HepG2 (cell line): ENCODE results near the gene EMILIN1. TPM values are rescaled to one million over a fixed set of nuclear protein-coding genes. Genes with fewer than 3 reads are reported as not detected.

Source experiments
- ARNT2 ChIP-seq: sonication (generic); formaldehyde crosslinking; IDR thresholded peaks from 2 replicates; pipeline ENCODE4 v1.8.0; 2022; ENCODE audit warnings: mild to moderate bottlenecking, low read depth, missing genetic modification reagents, moderate library complexity
- ASH2L ChIP-seq: fragments of 300-600, 200-600 bp; sonication (generic); IDR thresholded peaks from 2 replicates; pipeline ENCODE4 v1.7.0; 2017; ENCODE audit warnings: low read depth, mild to moderate bottlenecking, moderate library complexity, mixed read lengths, low read length; ENCODE audit not compliant: insufficient read length
- HNRNPUL1 ChIP-seq: fragments of 200-400 bp; formaldehyde crosslinking; IDR thresholded peaks from 2 replicates; pipeline ENCODE4 v1.6.1; 2017; ENCODE audit warnings: low read depth, mild to moderate bottlenecking, low read length, moderate library complexity
- HOXA9 ChIP-seq: sonication (generic); formaldehyde crosslinking; IDR thresholded peaks from 2 replicates; pipeline ENCODE4 v1.8.1; 2022; ENCODE audit warnings: missing genetic modification reagents, mild to moderate bottlenecking, moderate library complexity, borderline replicate concordance
- KDM1A ChIP-seq: IDR thresholded peaks from 2 replicates; pipeline ENCODE4 v1.6.1; 2016; ENCODE audit warnings: missing compliant biosample characterization
- MXD3 ChIP-seq: IDR thresholded peaks from 2 replicates; pipeline ENCODE4 v1.6.1; 2016; ENCODE audit warnings: mild to moderate bottlenecking, missing biosample characterization, missing genetic modification reagents
- MYNN ChIP-seq: sonication (generic); formaldehyde crosslinking; IDR thresholded peaks from 2 replicates; pipeline ENCODE4 v1.4.0; 2020; ENCODE audit warnings: mild to moderate bottlenecking, low read depth, missing genetic modification reagents
- NCOA5 ChIP-seq: sonication (generic); formaldehyde crosslinking; IDR thresholded peaks from 2 replicates; pipeline ENCODE4 v1.4.0; 2020; ENCODE audit warnings: missing genetic modification reagents
- RNF2 ChIP-seq: fragments of 450-650 bp; conservative IDR thresholded peaks from 2 replicates; pipeline ENCODE4 v1.6.1; 2016; ENCODE audit warnings: low read depth
- STAT5B ChIP-seq: sonication (generic); formaldehyde crosslinking; IDR thresholded peaks from 2 replicates; pipeline ENCODE4 v1.4.0; 2020; ENCODE audit warnings: missing genetic modification reagents
- TAF1 ChIP-seq: sonication (generic); formaldehyde crosslinking; IDR thresholded peaks from 2 replicates; pipeline ENCODE4 v1.4.0; 2020; ENCODE audit warnings: missing genetic modification reagents
- TEF ChIP-seq: sonication (generic); formaldehyde crosslinking; IDR thresholded peaks from 2 replicates; pipeline ENCODE4 v1.5.0; 2020; ENCODE audit warnings: missing genetic modification reagents
- ZC3H13 ChIP-seq: sonication (generic); formaldehyde crosslinking; IDR thresholded peaks from 2 replicates; pipeline ENCODE4 v1.8.1; 2023; ENCODE audit warnings: mild to moderate bottlenecking, missing genetic modification reagents, moderate library complexity
- ZKSCAN1 ChIP-seq: fragments of 150-350 bp; IDR thresholded peaks from 2 replicates; pipeline ENCODE4 v1.6.1; 2014; ENCODE audit warnings: low read length
- ZKSCAN8 ChIP-seq: IDR thresholded peaks from 2 replicates; pipeline ENCODE4 v1.6.1; 2016; ENCODE audit warnings: borderline replicate concordance, missing genetic modification reagents, missing compliant biosample characterization
- ZNF17 ChIP-seq: sonication (generic); formaldehyde crosslinking; IDR thresholded peaks from 2 replicates; pipeline ENCODE4 v1.5.0; 2020; ENCODE audit warnings: mild to moderate bottlenecking, missing genetic modification reagents
- ZNF274 ChIP-seq: sonication (generic); formaldehyde crosslinking; IDR thresholded peaks from 2 replicates; pipeline ENCODE4 v1.5.1; 2020; ENCODE audit warnings: mild to moderate bottlenecking, missing genetic modification reagents
- ZNF333 ChIP-seq: sonication (generic); formaldehyde crosslinking; IDR thresholded peaks from 2 replicates; pipeline ENCODE4 v1.4.0; 2020; ENCODE audit warnings: mild to moderate bottlenecking, missing genetic modification reagents, borderline replicate concordance
- ZNF407 ChIP-seq: sonication (generic); formaldehyde crosslinking; IDR thresholded peaks from one replicate; pipeline ENCODE4 v1.5.1; 2020; ENCODE audit warnings: mild to moderate bottlenecking, missing genetic modification reagents; ENCODE audit errors: not compliant biosample characterization
- ZNF44 ChIP-seq: sonication (generic); formaldehyde crosslinking; IDR thresholded peaks from 2 replicates; pipeline ENCODE4 v1.5.1; 2020; ENCODE audit warnings: mild to moderate bottlenecking, missing genetic modification reagents
- ZNF713 ChIP-seq: sonication (generic); formaldehyde crosslinking; IDR thresholded peaks from 2 replicates; pipeline ENCODE4 v1.4.0; 2020; ENCODE audit warnings: mild to moderate bottlenecking, missing genetic modification reagents
- ZNF720 ChIP-seq: sonication (generic); formaldehyde crosslinking; IDR thresholded peaks from 2 replicates; pipeline ENCODE4 v1.4.0; 2020; ENCODE audit warnings: missing genetic modification reagents
- polyA plus RNA-seq, 8 experiments: library from polyadenylated mRNA; depleted of rRNA in 3 of 8; stranded (reverse) in 7 of 8; unstranded in 1 of 8; fragments of >200 nt; fragmentation: Illumina TruSeq in 4 of 8; extraction: Trizol in 4 of 8; gene quantifications; 2 replicates each; pipeline versions ENCODE4 v1.2.1 to v1.2.3, GENCODE V29; 2011 to 2016; ENCODE audit warnings: low read depth in 4 of 8, missing spikeins in 1 of 8, mixed read lengths in 1 of 8; ENCODE audit not compliant: insufficient read depth in 1 of 8
- total RNA-seq, 5 experiments: library from RNA; depleted of rRNA; stranded (reverse); fragments of >200 nt; fragmentation: Illumina TruSeq; extraction: Trizol; gene quantifications; 2 replicates each; pipeline ENCODE4 v1.2.3, GENCODE V29; 2016; ENCODE audit warnings: low read depth in 1 of 5

Gene EMILIN1
- total and polyA plus RNA-seq, 2 of the 13 experiments (the other 11 are each of a cell fraction or from before 2014, with no cell fraction given): 8.1 to 9.7 TPM

GRCh38 chr2:27032495-27033252, 45.7 kb upstream of the EMILIN1 start, which contains the start of gene TMEM214 (continued):
- TF ChIP-seq ZNF17: no peak
- no peak for TF ChIP-seq STAT5B
- TF ChIP-seq ASH2L: peak; percentile 64
- TF ChIP-seq MYNN (CRISPR knock-in tag): no peak
- TF ChIP-seq KDM1A (CRISPR knock-in tag): 0 out of 2 replicates have a peak, but pooled peaks have one; percentile 6
- TF ChIP-seq NCOA5: no peak
- no peak for TF ChIP-seq ZNF333 (CRISPR knock-in tag)
- TF ChIP-seq ZKSCAN1: no peak
- no peak for TF ChIP-seq HNRNPUL1
- 0 out of 2 replicates have a peak, but pooled peaks have one; percentile 62 for TF ChIP-seq MXD3
- TF ChIP-seq TAF1: peak; percentile 76
- TF ChIP-seq ZNF720 (CRISPR knock-in tag): no peak
- TF ChIP-seq ZNF274 (CRISPR knock-in tag): peak; percentile 62; the same call in 1 of the 2 replicates
- 0 out of 2 replicates have a peak, but pooled peaks have one; percentile 21 for TF ChIP-seq ZNF713
- peak; percentile 81 for TF ChIP-seq ZNF407 (CRISPR knock-in tag)
- TF ChIP-seq RNF2: 0 out of 2 replicates have a peak, but pooled peaks have one; percentile 30
- TF ChIP-seq HOXA9 (CRISPR knock-in tag): no peak; the same call in 1 of the 2 replicates
- TF ChIP-seq ARNT2 (CRISPR knock-in tag): peak; percentile 87
- peak; percentile 88; the same call in 1 of the 2 replicates for TF ChIP-seq ZC3H13 (CRISPR knock-in tag)
- TF ChIP-seq ZKSCAN8 (CRISPR knock-in tag): peak; percentile 66; the same call in 1 of the 2 replicates
- TF ChIP-seq ZNF44 (CRISPR knock-in tag): no peak
- TF ChIP-seq TEF: peak; percentile 23; the same call in 1 of the 2 replicates
